Measurements from ENCODE around the gene XKR7.

The XKR7 gene

DNA sequence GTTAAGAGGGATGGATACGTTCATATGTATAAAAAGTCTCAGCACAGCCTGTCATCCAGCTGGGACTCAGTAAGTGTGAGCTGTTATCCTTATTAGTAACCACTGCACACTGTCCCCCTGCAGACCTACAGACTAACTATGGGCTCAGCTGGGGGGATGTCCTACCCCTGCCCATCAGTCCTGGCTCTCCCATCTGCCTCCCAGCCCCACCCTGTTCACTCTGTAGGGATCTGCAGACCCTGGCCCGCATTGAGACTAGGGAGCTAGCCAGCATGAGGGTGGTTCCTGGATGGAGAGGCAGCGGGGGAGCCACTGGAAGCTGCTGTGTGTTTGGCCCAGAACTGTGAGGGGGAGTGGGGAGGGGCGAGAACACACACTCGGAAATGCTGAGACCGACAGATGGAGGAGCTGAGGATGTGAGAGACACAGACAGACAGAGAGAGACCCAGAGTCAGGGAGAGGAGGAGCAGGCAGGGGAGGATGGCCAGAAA is 17.1 kb downstream of the XKR7 start:
- no peak for DNase-seq

- no peak for DNase-seq
Measured at GRCh38 chr20:31987744-31988143, 19.8 kb downstream of the XKR7 start.

DNA sequence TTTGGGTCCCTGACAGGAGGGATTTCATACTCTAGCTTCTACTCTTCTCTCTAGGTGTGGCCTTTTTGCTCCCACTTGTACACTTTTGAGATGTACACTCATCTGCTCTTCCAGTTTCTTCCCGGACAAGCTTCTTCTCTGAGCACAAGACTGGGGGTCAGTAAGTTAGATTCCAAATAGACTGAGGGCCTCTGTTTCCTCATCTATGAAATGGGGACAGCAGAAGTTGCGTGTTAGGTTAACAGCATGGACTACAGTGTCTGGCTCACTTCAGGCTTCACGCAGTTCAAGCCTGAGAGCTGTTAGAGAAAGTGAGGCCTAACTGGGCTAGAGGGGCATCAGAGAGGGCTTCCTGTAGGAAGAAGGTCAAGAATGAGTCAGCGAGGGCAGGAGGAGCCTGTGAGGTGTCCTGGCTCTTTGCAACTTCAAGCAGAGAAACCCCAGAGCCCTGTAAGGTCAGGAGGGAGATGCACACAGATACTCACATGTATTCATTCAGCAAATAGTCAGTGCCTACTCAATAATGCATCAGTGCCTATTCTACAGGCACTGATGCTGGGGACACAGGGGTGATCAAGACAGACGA is 20.6 kb downstream of the XKR7 start:
- DNase-seq: no peak

DNA sequence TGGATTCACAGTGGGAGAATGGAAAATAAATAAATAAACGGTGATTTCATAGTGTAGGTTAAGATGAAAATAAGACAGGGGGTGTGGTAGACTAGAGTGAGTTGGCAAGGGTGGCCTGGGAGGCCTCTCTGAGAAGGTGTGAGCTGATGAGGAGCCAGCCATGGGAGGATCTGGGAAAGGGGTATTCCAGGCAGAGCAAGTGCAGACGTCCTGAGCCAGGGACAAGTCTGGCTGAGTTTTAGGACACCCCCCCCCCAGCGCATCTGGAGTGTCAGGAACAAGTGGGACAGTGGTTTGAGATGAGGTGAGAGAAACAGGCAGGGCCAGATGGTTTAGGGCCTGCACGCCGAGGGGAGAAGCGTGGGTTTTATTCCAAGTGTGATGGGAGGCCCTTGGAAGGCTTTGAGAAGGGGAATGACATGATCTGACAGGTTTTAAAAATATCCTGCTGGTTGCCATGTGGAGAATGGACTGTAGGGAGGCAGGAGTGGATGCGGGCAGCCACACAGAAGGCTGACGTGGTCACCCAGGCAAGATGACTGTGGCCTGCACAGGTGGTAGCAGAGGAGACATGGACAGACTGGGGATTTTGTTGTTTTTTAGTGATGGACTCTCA is 21.2 kb downstream of the XKR7 start:
- no peak for DNase-seq

DNA sequence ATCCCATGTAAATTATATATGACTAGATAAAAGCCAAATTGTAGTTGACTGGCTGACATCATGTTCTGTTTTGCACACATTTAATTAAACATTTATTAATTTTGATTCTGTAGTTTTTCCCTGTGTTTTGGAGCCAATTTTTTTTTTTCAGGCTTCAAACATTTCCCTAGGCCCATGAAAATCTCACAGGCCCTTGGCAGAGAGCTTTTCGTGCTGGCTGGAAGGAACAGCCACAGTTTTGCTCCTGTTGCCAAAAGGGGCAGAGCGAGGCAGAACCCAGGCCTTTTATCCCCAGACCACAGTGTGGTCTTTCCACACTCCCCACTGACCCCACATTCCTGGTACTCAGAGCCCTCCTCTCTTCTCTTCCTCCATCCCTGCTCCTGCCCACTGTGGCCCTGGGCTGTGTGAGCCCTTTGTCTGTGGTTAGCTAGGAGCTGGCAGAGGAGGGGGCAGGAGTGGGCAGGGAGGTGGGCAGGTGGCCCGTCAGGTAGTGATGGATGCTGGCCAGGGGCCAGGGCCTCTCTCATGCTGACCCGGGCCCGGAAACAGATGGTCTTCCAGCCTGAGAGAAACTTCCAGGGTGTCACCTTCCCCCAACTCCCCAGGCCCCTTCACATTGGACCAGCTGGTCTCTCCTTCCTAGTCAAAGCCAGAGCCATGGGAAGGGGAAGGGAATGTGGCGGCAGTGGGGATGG is 22.8 kb downstream of the XKR7 start:
- no peak for DNase-seq

DNA sequence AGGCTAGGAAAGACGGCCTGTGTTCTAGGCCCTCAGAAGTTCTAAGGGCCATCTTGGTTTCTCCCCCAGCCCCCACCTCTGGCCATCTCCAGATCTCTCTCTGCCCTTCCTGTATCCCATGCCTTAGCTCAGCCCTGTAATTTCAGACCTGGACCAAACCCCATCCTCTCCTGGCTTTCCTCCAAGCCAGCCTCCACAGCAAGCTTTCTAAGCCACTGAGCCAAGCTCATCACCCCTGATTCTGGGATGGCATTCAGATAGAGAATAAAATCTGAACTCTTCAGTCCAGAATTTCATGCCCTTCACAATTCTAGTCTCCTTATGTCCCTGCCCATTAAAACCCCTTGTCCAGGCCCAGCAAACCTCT is 23.4 kb downstream of the XKR7 start:
- DNase-seq: no peak

DNA sequence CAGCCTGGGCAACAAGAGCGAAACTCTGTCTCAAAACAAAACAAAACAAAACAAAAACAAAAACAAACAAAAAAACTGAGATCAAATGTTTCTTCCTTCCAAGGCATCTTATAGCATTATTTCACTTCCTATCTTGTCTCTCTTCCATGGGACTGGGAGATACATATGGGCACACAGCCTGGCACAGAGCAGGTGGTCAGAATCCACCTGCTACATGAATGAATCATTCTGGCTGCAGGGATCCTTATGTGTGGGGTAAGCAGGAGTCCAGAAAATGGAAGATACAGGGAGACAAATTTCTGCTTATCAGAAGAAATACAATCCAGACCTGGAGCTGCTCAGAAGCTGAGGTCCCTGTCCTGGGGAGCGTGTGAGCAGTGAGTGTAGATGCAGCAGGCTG is 24.1 kb downstream of the XKR7 start:
- DNase-seq: no peak

DNA sequence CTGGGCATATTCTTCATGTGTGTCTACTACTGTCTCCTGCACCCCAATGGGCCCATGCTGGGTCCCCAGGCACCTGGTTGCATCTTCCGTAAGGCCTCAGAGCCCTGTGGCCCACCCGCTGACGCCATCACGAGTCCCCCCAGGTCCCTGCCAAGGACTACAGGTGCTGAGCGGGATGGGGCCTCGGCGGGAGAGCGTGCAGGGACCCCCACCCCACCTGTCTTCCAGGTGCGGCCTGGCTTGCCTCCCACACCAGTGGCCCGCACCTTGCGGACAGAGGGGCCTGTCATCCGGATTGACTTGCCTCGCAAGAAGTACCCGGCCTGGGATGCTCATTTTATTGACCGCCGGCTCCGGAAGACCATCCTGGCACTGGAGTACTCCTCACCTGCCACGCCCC is 29.0 kb downstream of the XKR7 start:
- DNase-seq: no peak

DNA sequence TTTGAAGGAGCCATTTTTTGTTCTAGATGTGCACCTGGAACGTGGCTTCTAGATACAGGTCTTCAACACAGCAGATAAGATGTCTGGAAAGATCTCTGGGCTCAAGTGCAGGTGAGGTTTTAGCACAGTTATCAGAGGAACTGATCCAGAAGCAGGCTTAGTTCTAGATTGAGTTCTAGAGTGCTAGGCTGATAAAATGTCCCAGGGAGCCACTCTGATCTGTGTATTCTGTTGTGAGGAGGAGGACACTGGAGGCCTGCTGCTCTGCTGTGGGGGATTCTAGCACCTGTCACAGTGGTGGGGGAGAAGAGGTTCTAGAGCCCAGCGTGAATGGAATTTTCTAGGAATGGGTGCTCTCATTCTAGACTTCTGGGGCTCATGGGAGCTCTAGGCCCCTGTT is 30.3 kb downstream of the XKR7 start:
- no peak for DNase-seq

- DNase-seq: no peak
Measured at GRCh38 chr20:32003325-32003724, 35.4 kb downstream of the XKR7 start.

GRCh38 chr20:32004963-32005362 is 37.0 kb downstream of the XKR7 start:
- peak; percentile 21 to 48 for DNase-seq

GRCh38 chr20:32006053-32006452 is 38.1 kb downstream of the XKR7 start:
- no peak for DNase-seq

DNA sequence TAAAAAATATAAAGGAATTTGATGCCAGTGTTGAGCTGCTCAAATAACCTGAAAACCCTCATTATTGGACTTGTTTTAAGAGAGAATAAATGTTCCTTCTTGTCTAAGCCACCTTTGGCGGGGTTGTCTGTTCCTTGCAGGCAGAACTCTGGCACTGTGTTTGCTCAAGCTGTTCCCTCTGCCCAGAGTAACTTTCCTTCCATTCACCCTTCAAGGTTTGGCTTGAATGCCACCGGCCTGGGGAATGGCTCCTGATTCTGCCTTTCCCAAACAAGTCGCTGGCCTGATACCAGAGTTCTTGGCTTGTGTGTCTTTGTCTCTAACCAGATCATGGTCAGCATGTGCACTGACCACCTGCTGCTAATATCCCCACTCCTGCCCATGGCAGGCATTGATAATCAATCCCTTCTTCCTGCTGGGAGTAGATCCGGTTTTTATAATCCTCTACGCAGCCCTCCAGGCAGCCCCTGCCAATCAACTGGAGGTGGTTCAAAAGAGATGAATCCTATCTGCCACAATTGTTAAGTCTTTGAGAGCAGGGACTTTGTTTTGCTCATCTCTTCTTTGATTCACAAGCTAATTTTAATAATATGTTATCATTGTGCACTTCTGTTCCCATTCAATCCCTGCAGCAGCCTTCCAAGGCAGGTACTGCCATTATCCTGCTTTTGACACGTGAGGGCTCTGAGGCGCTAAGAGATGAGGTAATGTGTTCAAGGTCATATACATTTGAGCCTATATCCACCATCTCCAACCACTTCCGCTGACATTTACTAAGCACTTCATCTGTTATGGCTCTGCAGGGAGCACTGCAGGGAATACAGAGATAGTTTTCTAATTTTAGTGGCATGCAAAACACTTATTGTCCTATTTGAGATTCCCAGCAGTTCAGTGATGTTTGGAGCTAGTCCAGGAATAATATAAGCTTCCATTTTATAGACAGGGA is 39.2 kb downstream of the XKR7 start:
- no peak for DNase-seq

GRCh38 chr20:32007787-32008616 is 40.1 kb downstream of the XKR7 start:
- no peak for DNase-seq

DNA sequence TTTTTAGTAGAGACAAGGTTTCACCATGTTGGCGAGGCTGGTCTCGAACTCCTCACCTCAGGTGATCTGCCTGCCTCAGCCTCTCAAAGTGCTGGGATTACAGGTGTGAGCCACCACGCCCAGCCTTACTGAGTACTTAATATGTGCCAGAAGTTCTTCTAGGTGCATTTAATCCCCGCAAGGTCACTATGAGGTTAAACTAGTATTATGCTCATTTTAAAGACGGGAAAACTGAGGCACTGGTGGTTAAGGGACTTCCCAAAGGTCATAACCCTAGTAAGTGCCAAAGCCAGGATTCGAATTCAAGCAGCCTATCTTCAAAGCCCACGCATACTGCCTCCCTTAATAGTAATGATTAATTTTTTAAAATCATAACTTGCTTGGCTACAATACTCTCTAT is 41.6 kb downstream of the XKR7 start:
- no peak for DNase-seq

- DNase-seq: no peak
Measured at GRCh38 chr20:32010101-32010500, 42.1 kb downstream of the XKR7 start, which contains the start of gene CCM2L. Gene CCM2L (plus strand): TSS chr20:32010438. CDS start chr20:32010455, 17 bp downstream.

DNA sequence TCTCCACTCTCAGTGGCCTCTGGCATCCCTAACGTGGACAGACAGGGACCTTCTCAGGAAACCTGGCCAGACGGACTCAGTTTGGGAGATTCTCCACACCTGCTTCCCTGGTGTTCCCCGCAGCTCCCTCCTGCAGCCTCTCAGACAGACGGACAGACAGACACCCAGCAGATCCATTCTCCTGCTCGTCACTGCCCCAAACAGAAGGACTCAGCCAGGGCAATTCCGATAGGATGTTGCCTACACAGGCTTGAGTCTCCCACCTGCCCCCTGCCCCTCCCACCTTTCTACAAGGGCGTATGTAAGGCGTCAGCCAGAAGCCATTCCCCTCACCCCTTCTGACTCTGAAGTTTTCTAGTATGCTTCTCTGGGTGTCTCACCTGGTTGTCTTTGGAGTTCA is 42.7 kb downstream of the XKR7 start:
- DNase-seq: no peak

- DNase-seq: no peak
Measured at GRCh38 chr20:32012159-32012688, 44.3 kb downstream of the XKR7 start.

DNA sequence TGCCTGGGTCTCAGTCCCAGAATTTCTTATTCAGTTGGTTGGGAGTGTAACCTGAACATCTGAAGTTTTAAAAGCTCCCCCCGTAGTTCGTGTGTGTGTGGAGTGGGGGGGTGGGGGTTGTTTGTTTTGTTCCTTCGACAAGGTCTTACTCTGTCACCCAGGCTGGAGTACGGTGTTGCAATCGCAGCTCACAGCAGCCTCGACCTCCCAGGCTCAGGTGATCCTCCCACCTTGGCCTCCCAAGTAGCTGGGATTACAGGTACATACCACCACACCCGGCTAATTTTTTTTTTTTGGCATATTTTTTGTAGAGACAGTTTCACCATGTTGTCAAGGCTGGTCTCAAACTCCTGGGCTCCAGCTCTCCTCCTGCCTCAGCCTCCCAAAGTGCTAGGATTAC is 45.4 kb downstream of the XKR7 start:
- DNase-seq: no peak

DNA sequence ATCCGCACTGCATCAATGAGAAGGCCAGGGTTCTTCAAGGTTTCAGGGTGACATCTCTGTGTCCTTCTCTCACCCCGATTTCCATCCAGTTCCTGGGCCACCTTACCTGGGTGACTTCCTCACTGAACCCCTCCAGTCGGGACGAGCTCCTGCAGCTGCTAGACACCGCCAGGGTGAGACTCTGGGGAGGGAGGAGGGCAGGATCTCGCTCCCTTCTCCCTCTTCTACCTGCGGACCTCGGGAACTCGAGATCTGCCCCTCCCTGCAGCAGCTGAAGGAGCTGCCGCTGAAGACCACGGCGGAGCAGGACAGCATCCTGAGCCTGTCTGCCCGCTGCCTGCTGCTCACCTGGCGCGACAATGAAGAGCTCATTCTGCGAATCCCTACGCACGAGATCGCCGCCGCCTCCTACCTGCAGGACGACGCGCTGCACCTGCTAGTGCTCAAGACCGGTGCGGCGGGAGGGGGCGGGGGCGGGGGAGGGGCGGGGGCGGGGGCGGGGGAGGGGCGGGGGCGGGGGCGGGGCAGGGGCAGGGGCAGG is 49.8 kb downstream of the XKR7 start:
- DNase-seq: no peak

- peak in 1 of 2 donors; percentile 51 for DNase-seq
Measured at GRCh38 chr20:32018269-32019155, 50.6 kb downstream of the XKR7 start.
